NK-92 (cell line): Measurements from ENCODE around the gene RNH1.

Experiments
- DNase-seq: peaks from one replicate; lab custom pipeline; 2025; ENCODE audit not compliant: unreplicated experiment; lab: John Stamatoyannopoulos, UW

Gene RNH1

GRCh38 chr11:459511-460220 is 47.4 kb downstream of the RNH1 start:
- DNase-seq = no peak

GRCh38 chr11:457111-457760 is 49.8 kb downstream of the RNH1 start:
- DNase-seq = no peak

GRCh38 chr11:456533-456932 is 50.5 kb downstream of the RNH1 start:
- no peak for DNase-seq

GRCh38 chr11:455566-456147 is 51.4 kb downstream of the RNH1 start:
- DNase-seq = no peak

- DNase-seq = no peak
Measured at GRCh38 chr11:454801-455565, 52.1 kb downstream of the RNH1 start.

- DNase-seq = no peak
Measured at GRCh38 chr11:454043-454442, 53.0 kb downstream of the RNH1 start.

- no peak for DNase-seq
Measured at GRCh38 chr11:453564-453963, 53.5 kb downstream of the RNH1 start.

GRCh38 chr11:452916-453527 is 54.0 kb downstream of the RNH1 start:
- no peak for DNase-seq

GRCh38 chr11:452203-452744 is 54.8 kb downstream of the RNH1 start:
- no peak for DNase-seq

GRCh38 chr11:451738-452137 is 55.3 kb downstream of the RNH1 start:
- no peak for DNase-seq

GRCh38 chr11:450809-451451 is 56.1 kb downstream of the RNH1 start:
- no peak for DNase-seq

GRCh38 chr11:449889-450808 is 56.9 kb downstream of the RNH1 start, which contains the start of gene PTDSS2:
TSS of gene PTDSS2 (plus strand) at chr11:450279. CDS start at chr11:450456, 177 bp downstream.
- DNase-seq = peak; percentile 58

- DNase-seq = peak; percentile 61
Measured at GRCh38 chr11:447923-448731, 58.9 kb downstream of the RNH1 start.

- no peak for DNase-seq
Measured at GRCh38 chr11:446891-447290, 60.2 kb downstream of the RNH1 start.

- DNase-seq = no peak
Measured at GRCh38 chr11:445765-446588, 61.1 kb downstream of the RNH1 start.
